ENCODE measurements around the gene UFD1. TPM values are rescaled to one million over a fixed set of nuclear protein-coding genes. Genes with fewer than 3 reads are reported as not detected.
A peak's percentile ranks its signal among the peaks of the same experiment; 100 is the strongest.

The UFD1 gene
- total and polyA plus RNA-seq, 9 of the 15 experiments (the other 6 are each of a cell fraction or from before 2014, with no cell fraction given), result 238 to 645 (median 363) TPM

GRCh38 chr22:19440411-19441195 is 38.4 kb downstream of the UFD1 start:
- ChIA-PET POLR2A (interaction anchor here (0.6 to 11.9 kb wide), 8 partner anchors 8 to 690 kb away, joined by 3 to 284 read pairs (median 4); partner anchors contain the start of genes C22orf39, HIRA and MRPL40), CTCF (ENCODE audit: low intra/inter-chr PET ratio) (no interaction called here)
- no TSS peak for BruUV-seq (replicated peaks)
- Histone ChIP-seq H3K4me3 (no peak overlapping the region), H3K9ac (ENCODE audit: insufficient read depth in 1 of 2, low read depth in 2 of 2, low read length in 2 of 2) (peak overlapping the region in 1 of 2 experiments; percentile 68; a peak in 2 of 4 replicates), H2AFZ (ENCODE audit: low read depth, low read length) (no peak overlapping the region), H3K9me3 (replicated peaks; ENCODE audit: control insufficient read depth, insufficient read depth, low read depth, low read length) (no peaks in the 10 kb centered on the region), H3K27ac (ENCODE audit: extremely low read depth, low read depth, low read length) (no peak overlapping the region), H3K4me1 (replicated peaks in 1 of 2; ENCODE audit: control insufficient read depth in 2 of 2, insufficient read depth in 2 of 2, low read length in 2 of 2) (peaks cover 7 to 9% of the 10 kb centered on the region in 2 experiments; a peak in 4 of 5 replicates), H3K36me3 (ENCODE audit: control insufficient read depth, insufficient read depth, low read length) (peaks cover 82% of the 10 kb centered on the region), H4K20me1 (replicated peaks; ENCODE audit: control insufficient read depth, insufficient read depth, low read length) (peaks cover 22% of the 10 kb centered on the region), H3K9me1 (ENCODE audit: control insufficient read depth, insufficient read depth, low read length) (peaks cover 4% of the 10 kb centered on the region), H3K79me2 (ENCODE audit: control insufficient read depth, insufficient read depth, low read length) (peaks cover 52% of the 10 kb centered on the region), H3K4me2 (ENCODE audit: insufficient read depth, low read length) (no peak overlapping the region), H3K27me3 (ENCODE audit: control insufficient read depth in 2 of 2, insufficient read depth in 2 of 2, low read length in 2 of 2) (no peaks in the 10 kb centered on the region)
- ATAC-seq (peak; percentile 7), FAIRE-seq (no peak), DNase-seq (ENCODE audit: extremely low read depth in 1 of 4, low spot score in 3 of 4) (peak in 1 of 4 experiments; percentile 49)
- in situ Hi-C loops (cut with MboI) (no loop called here), intact Hi-C loops (cut with micrococcal nuclease) (loop anchor here (10.0 kb wide), 1 partner anchor 184 kb away; no protein-coding TSS in a partner anchor)
- 85% methylated on average over 8 of the region's 8 CpGs for WGBS (ENCODE audit: insufficient coverage, low coverage, missing lambda C conversion rate)
- TF ChIP-seq PHF20 (IDR thresholded peaks at IDR 0.05; ENCODE audit: partially characterized antibody), result no peak
- peak; percentile 22; the same call in 1 of the 2 replicates for TF ChIP-seq CHD2 (IDR thresholded peaks at IDR 0.05; ENCODE audit: low read depth, low read length)
- peak; percentile 67 for TF ChIP-seq SETDB1 (IDR thresholded peaks at IDR 0.05; ENCODE audit: low read length)
- TF ChIP-seq WHSC1 (IDR thresholded peaks at IDR 0.05; ENCODE audit: low read length), result peak; percentile 94
- TF ChIP-seq ZNF354B (CRISPR knock-in tag; IDR thresholded peaks at IDR 0.05), result no peak
- TF ChIP-seq ZBTB7A (IDR thresholded peaks at IDR 0.05; ENCODE audit: borderline replicate concordance, control insufficient read depth, low read depth, low read length), result 0 out of 2 replicates have a peak, but pooled peaks have one; percentile 7
- TF ChIP-seq CCNT2 (IDR thresholded peaks at IDR 0.05; ENCODE audit: borderline replicate concordance, extremely low read depth, insufficient read length, low read depth, low read length), result no peak
- TF ChIP-seq PRDM10 (IDR thresholded peaks at IDR 0.05; ENCODE audit: partially characterized antibody), result no peak
- no peak for TF ChIP-seq POLR2B (IDR thresholded peaks at IDR 0.05; ENCODE audit: low read depth, partially characterized antibody)
- TF ChIP-seq XRCC5 (IDR thresholded peaks at IDR 0.05; ENCODE audit: low read depth, low read length), result 0 out of 2 replicates have a peak, but pooled peaks have one; percentile 19
- peak; percentile 56 for TF ChIP-seq KDM5B (IDR thresholded peaks at IDR 0.05; ENCODE audit: insufficient replicate concordance, low read depth, low read length)
- peak; percentile 63; the same call in 1 of the 2 replicates for TF ChIP-seq HDAC6 (IDR thresholded peaks at IDR 0.05; ENCODE audit: low read depth, low read length)
- no peak for TF ChIP-seq ID3 (CRISPR knock-in tag; IDR thresholded peaks at IDR 0.05)
- TF ChIP-seq ID3 (tag; IDR thresholded peaks at IDR 0.05), result no peak
- peak; percentile 56 for TF ChIP-seq CHD1 (IDR thresholded peaks at IDR 0.05; ENCODE audit: low read length)
